Measurements from ENCODE around the gene STARD5.
"Not testable (repeated sequence)": the region's sequence is repeated elsewhere in the genome, so short reads cannot be mapped to it uniquely, and the experiment has no call there.

The STARD5 gene

DNA sequence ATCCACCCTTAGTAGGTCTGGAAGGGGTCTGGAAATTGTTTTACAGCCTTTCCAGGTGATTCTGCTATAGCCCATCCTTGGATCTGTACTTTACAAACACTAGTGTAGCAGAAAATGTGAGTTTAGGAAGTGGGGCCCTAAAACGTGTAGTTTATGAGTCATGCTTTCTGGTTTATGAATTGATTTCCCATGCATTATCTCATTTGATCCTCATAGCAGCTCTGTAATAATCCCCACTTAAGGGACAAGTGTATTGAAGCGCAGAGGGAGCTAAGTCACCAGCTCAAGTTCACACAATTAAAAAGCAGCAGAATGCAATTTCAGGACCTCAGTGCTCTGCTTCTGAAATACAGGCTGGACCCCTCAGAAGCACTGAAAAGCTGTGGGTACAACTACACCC is 22.7 kb upstream of the STARD5 start:
- Mint-ChIP-seq H3K27me3 (no peaks in the 10 kb centered on the region), H3K4me3 (no peak overlapping the region)

DNA sequence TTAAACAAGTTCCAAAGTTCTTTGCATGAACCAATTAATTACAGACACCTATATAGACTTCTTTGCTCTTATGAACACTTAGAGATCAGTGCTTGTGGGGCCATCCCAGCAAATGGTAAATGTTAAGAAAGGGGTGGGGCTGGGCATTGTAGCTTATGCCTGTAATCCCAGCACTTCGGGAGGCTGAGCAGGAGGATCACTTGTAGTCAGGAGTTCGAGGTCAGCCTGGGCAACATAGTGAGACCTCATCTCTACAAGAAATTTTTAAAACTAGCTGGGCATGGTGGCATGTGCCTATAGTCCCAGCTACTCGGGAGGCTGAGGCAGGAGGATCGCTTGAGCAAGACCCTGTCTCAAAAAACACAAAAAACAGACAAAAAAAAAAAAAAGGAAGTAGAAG is 19.4 kb upstream of the STARD5 start:
- no peak overlapping the region for H3K4me3 Mint-ChIP-seq
- H3K27ac Mint-ChIP-seq = no peak overlapping the region
- H3K36me3 Mint-ChIP-seq = peaks cover 12% of the 10 kb centered on the region
- H3K27me3 Mint-ChIP-seq = no peaks in the 10 kb centered on the region
- no peaks in the 10 kb centered on the region for H3K9me3 Mint-ChIP-seq (ENCODE audit: low read depth)
- H3K4me1 Mint-ChIP-seq (ENCODE audit: low read depth) = no peaks in the 10 kb centered on the region

More for the DNA sequence above, 22.7 kb upstream of the STARD5 start:
- no peaks in the 10 kb centered on the region for H3K9me3 Mint-ChIP-seq (ENCODE audit: low read depth)
- H3K4me1 Mint-ChIP-seq (ENCODE audit: low read depth) = no peaks in the 10 kb centered on the region
- H3K36me3 Mint-ChIP-seq = peaks cover 16% of the 10 kb centered on the region
- H3K27ac Mint-ChIP-seq = no peak overlapping the region

DNA sequence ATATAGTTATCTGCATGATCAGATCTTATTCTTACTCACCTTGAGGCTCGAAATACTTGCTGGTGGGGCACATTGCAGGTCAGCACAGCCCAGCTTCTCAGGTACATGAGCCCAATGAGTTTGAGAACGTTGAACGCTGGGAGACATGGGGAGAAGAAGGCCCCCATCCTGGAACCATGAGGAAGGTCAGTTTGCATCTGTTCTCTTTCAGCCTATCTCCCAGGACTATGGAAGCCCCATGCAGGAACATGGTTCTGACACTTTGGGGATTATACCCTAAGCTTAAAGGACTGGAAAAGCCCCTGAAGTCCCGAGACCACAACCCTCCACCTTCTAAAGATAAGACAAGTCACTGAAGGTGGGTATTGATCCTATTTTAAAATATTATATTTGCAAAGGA is 17.4 kb upstream of the STARD5 start:
- Mint-ChIP-seq H3K27me3 (no peaks in the 10 kb centered on the region), H3K36me3 (peaks cover 10% of the 10 kb centered on the region), H3K27ac (no peak overlapping the region), H3K4me3 (no peak overlapping the region), H3K4me1 (ENCODE audit: low read depth) (peaks cover 4% of the 10 kb centered on the region), H3K9me3 (ENCODE audit: low read depth) (no peaks in the 10 kb centered on the region)

DNA sequence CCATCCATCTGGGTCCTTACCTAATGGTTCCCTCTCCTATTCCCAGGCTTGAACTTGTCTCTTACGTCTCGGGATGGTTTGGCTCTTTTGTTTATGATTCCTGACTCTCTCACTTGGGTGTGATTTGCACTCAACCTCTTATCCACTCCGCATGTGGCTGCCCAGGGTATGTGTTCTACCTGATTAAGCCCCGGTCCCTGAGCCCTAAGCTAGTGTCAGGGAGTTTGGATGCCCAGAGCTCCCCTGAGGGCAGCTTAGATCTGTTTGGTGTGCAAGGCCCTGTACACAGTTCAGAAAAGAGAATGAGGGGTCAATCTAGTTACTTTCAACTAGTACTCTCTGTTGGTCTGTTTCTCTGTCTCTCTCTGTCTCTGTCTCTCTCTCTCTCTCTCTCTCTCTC is 15.9 kb upstream of the STARD5 start:
- Mint-ChIP-seq H3K27ac (no peak overlapping the region), H3K36me3 (peaks cover 10% of the 10 kb centered on the region), H3K4me3 (no peak overlapping the region), H3K4me1 (ENCODE audit: low read depth) (peaks cover 4% of the 10 kb centered on the region), H3K9me3 (ENCODE audit: low read depth) (no peaks in the 10 kb centered on the region), H3K27me3 (no peaks in the 10 kb centered on the region)

DNA sequence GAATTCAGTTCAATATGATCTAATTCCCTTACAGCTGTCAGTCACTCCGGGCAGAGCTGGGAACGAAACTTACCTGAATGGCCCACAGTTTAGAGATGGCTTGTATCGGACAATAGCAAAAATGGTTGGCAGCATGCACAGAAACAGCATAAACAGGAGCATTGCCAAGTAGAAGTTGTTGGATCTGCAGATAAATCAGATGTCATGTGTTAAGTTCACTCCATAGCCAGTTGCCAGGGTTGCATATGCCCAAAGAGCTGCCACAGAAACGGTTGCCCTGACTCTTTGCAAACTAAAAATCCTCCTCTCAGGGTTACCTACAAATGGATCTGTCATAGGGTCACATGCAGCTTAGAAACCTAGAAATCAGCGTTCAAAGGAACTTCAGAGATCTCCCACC is 15.4 kb upstream of the STARD5 start:
- no peak overlapping the region for H3K27ac Mint-ChIP-seq
- H3K27me3 Mint-ChIP-seq = no peaks in the 10 kb centered on the region
- H3K4me1 Mint-ChIP-seq (ENCODE audit: low read depth) = peaks cover 4% of the 10 kb centered on the region
- H3K36me3 Mint-ChIP-seq = peaks cover 8% of the 10 kb centered on the region
- H3K9me3 Mint-ChIP-seq (ENCODE audit: low read depth) = no peaks in the 10 kb centered on the region
- no peak overlapping the region for H3K4me3 Mint-ChIP-seq

DNA sequence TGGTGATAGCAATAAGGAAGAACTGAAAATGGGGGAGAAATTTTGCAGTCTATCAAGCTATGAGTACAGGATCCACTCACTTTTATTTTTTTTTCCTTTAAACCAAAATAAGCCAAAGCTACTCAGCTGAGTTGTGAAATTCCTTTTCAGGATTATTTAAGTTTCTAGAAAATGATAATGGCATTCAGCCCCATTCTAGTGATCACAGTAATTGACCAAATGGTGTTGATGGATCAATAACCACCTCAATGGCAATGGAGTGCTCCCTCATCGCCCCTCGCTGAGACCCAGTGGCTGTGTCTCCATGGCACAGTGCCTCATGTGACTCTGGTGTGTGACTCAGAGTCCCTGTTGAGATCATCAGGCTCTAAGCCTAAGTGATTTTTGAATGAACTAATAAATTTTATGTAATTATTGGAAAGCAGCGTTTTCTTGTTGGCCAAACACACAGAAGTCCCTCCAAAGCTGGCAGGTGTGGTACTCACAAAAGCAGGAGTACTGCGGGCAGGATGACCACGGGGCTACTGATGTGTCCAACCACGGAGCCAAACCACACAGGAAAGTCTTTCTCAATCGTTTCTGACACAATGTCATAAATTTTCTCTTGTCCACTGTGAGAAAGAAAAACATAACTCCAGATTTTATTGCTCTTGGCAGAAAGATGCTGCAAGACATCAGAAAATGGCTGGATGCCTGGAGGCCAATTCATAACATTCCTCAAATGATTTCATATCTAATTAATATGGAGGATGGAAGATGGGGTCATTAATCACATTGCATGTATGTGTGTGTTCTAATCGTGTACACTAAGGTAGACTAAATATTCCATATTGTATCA is 14.4 kb upstream of the STARD5 start:
- Mint-ChIP-seq H3K4me3 (no peak overlapping the region), H3K27ac (no peak overlapping the region), H3K9me3 (ENCODE audit: low read depth) (no peaks in the 10 kb centered on the region), H3K4me1 (ENCODE audit: low read depth) (peaks cover 4% of the 10 kb centered on the region), H3K27me3 (no peaks in the 10 kb centered on the region), H3K36me3 (peaks cover 2% of the 10 kb centered on the region)

DNA sequence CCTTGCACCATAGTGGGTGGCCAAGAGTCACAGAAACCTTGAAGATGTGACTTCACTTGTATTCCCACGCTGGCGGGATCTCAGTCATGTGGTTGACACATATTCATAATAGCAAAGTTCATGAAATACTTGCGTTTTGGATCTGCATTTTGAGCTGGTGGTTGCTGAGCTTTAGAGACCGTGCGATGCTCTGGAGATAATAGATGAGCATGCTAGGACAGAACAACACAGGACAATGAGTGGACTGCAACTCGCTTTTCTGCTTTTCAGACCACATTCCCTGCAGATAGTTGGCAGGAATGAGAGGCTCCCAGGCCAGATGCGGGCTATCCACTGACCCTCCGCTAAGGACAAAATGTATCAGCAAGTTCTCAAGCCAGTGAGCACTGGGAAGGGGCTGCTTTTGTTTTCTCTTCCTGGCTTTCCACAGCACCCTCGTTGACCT is 13.8 kb upstream of the STARD5 start:
- no peak overlapping the region for H3K4me3 Mint-ChIP-seq

DNA sequence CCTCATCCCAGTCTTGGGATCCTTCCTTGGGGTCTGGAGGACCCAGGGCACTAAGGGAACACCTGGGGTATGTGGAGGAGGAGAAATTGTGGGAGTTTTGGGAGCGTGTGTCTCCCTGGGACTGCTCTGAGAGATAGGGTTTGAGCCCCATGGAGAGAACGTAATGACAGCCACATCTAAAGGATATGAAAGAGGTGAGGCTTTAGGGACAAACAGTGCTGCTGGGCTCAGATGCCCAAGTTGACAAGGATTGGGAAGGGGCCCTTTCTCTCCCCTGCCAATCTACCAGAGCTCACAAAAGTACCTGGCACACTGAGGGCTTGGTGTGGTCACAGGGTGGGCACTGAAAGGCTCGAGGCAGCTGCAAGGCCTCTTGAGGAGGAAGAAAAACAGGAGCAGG is 13.3 kb upstream of the STARD5 start:
- no peak overlapping the region for H3K4me3 Mint-ChIP-seq
- H3K4me1 Mint-ChIP-seq (ENCODE audit: low read depth) = peaks cover 4% of the 10 kb centered on the region
- H3K27me3 Mint-ChIP-seq = no peaks in the 10 kb centered on the region
- peaks cover 2% of the 10 kb centered on the region for H3K36me3 Mint-ChIP-seq
- H3K27ac Mint-ChIP-seq = no peak overlapping the region
- no peaks in the 10 kb centered on the region for H3K9me3 Mint-ChIP-seq (ENCODE audit: low read depth)

More for the DNA sequence above, 13.8 kb upstream of the STARD5 start:
- H3K27me3 Mint-ChIP-seq = no peaks in the 10 kb centered on the region
- H3K27ac Mint-ChIP-seq = no peak overlapping the region
- no peaks in the 10 kb centered on the region for H3K9me3 Mint-ChIP-seq (ENCODE audit: low read depth)
- peaks cover 2% of the 10 kb centered on the region for H3K36me3 Mint-ChIP-seq
- peaks cover 4% of the 10 kb centered on the region for H3K4me1 Mint-ChIP-seq (ENCODE audit: low read depth)

DNA sequence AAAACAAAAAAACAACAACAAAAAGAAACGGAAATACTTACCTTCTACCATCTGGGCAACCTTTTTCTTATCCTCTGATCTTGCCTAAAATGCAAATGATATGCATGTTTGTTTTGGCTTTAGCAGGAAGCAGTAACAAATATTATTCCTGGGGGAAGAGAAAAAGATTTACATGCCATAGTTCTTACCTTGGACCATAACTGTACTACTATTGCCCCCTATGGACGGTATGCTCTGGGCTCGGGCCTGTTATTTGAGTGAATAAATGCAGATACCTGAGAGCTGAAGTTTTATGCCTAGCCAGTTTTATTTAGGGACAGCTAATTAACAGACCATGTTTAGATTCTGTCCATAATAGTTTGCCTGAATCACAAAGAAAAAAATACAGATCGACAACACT is 12.6 kb upstream of the STARD5 start:
- H3K4me1 Mint-ChIP-seq (ENCODE audit: low read depth) = peaks cover 4% of the 10 kb centered on the region
- H3K9me3 Mint-ChIP-seq (ENCODE audit: low read depth) = no peaks in the 10 kb centered on the region
- no peak overlapping the region for H3K4me3 Mint-ChIP-seq
- peaks cover 2% of the 10 kb centered on the region for H3K36me3 Mint-ChIP-seq
- H3K27ac Mint-ChIP-seq = no peak overlapping the region
- H3K27me3 Mint-ChIP-seq = no peaks in the 10 kb centered on the region

DNA sequence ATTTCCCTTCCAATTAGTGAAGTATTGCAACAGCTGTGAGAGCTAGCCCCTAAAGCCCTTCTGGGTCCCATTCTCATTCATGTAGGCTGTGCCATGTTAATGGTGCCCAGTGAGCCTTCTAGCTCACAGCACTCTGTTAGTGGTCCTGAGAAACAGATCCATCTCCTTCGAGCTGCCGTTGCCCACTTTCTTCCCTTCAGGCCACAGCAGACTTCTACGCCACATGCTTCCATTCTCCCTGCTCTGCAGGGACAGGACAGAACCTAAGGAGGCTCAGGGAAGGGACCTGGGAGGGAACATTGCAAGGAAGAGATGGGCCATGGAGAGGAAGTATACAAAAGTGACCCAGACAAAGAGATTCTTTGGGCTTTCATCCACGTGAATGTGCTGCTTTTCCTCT is 11.7 kb upstream of the STARD5 start:
- no peak overlapping the region for H3K27ac Mint-ChIP-seq
- no peaks in the 10 kb centered on the region for H3K36me3 Mint-ChIP-seq
- peaks cover 12% of the 10 kb centered on the region for H3K4me1 Mint-ChIP-seq (ENCODE audit: low read depth)
- no peaks in the 10 kb centered on the region for H3K27me3 Mint-ChIP-seq
- no peak overlapping the region for H3K4me3 Mint-ChIP-seq
- no peaks in the 10 kb centered on the region for H3K9me3 Mint-ChIP-seq (ENCODE audit: low read depth)

DNA sequence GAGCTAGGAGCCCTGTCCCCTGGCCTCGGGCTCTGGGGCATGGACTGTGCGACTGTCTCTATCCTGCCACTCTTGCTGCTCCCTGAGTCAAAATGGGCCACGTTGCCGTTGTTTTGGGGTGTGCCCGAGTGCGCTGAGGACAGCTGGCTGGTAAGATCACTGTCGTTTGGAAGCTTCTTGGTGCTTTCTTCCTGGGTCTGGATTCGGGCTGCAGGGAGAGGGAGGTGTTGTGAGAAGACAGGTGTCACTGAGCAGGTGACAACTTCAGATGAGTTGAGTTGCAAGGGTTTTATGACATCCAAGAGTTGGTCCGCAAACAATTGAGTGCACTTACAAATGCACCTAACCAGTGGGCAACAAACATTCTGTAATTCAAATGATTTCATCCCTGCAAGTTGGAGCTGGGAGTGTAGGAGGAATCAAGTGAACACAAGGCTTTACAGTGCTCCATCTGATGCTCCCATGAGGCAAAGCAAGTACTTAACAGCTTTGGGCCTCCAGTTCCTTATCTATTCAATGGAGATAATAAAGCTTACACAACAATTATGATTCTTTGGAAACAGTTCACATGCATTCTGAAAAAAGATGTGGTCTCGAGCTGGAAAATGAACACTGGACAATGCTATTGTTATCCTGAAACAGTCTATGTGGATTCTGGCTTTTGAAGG is 11.0 kb upstream of the STARD5 start:
- H3K4me1 Mint-ChIP-seq (ENCODE audit: low read depth) = peaks cover 12% of the 10 kb centered on the region
- no peak overlapping the region for H3K27ac Mint-ChIP-seq
- no peak overlapping the region for H3K4me3 Mint-ChIP-seq
- no peaks in the 10 kb centered on the region for H3K36me3 Mint-ChIP-seq
- no peaks in the 10 kb centered on the region for H3K9me3 Mint-ChIP-seq (ENCODE audit: low read depth)
- H3K27me3 Mint-ChIP-seq = no peaks in the 10 kb centered on the region

DNA sequence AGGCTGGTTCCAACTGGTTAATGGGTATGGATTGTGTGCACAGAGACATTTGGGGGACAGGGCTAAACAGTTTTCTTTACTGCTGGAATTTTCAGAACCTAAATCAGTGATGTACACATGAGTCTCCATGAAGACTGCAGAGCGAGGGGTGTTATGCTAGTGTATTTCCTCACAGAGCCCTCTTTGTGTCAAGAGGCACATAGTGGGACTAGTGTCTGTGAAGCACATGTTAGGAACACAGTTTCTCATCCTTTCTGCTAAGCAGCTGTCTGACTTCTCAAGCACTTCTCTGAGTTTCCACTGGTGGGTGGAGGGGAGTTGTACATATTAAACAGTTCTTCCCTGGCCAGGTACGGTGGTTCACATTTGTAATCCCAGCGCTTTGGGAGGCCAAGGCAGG is 9.4 kb upstream of the STARD5 start:
- no peaks in the 10 kb centered on the region for H3K27me3 Mint-ChIP-seq
- peaks cover 12% of the 10 kb centered on the region for H3K4me1 Mint-ChIP-seq (ENCODE audit: low read depth)
- no peaks in the 10 kb centered on the region for H3K9me3 Mint-ChIP-seq (ENCODE audit: low read depth)
- H3K36me3 Mint-ChIP-seq = no peaks in the 10 kb centered on the region
- H3K4me3 Mint-ChIP-seq = no peak overlapping the region
- no peak overlapping the region for H3K27ac Mint-ChIP-seq

DNA sequence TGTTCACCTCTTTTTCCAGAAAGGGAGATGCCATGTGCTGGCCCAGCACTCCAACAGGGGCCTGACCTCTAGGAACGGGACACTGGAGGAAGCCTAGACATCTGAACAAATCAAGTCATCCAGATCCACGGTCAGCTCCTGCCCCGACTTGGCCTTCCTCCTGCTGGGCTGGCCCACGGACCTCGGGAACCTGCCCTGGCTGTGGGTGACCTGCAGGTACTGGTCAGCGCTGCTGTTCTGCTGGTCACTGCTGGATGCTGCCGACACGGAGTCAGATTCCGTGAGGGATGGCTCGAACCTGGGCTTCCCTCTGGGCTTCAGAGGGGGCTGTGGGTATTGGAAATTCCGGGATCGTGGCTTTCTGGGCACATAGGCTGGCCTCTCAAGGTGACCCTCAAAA is 8.4 kb upstream of the STARD5 start:
- Mint-ChIP-seq H3K4me1 (ENCODE audit: low read depth) (peaks cover 17% of the 10 kb centered on the region), H3K4me3 (no peak overlapping the region), H3K9me3 (ENCODE audit: low read depth) (no peaks in the 10 kb centered on the region), H3K36me3 (no peaks in the 10 kb centered on the region), H3K27ac (no peak overlapping the region), H3K27me3 (no peaks in the 10 kb centered on the region)

DNA sequence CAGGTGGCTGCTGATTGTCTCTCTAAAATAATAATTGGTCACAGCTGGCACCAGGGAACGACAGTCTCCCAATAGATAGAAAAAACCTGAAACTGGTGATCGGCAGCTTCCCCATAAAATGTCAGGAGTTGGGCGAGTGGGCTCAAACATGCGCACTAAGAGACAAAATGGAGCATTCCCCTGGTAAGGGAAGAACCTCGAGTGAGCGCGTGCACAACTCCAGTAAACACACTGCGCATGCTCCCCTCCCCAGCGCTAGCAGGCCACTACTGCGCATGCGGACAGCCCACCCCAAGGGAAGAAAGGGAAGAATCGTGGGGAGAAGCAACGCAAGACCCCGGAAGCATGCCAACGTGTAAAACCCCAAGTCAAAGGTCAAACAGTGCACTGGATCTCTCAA is 7.7 kb upstream of the STARD5 start:
- Mint-ChIP-seq H3K4me3 (no peak overlapping the region), H3K9me3 (ENCODE audit: low read depth) (no peaks in the 10 kb centered on the region), H3K36me3 (no peaks in the 10 kb centered on the region), H3K4me1 (ENCODE audit: low read depth) (peaks cover 19% of the 10 kb centered on the region), H3K27me3 (no peaks in the 10 kb centered on the region), H3K27ac (no peak overlapping the region)

DNA sequence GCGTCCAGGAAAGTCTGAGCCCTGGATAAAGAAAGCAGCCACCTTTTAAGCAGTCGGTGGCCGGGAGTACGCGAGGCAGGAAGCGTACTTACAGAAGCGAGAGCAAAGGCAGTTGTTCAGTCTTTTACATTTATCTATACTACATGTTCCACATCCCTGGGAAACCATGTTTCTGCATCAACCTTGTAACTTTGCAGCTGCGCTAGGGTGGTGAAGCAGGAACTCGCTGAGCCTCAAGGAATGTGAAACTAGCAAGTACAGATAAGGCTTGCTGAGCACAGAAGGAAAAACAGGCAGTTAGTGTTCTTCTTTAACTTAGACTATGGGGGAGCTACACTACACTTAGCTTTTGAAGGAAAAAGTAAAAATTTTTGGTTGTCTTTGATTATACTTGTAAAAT is 7.2 kb upstream of the STARD5 start:
- peaks cover 20% of the 10 kb centered on the region for H3K4me1 Mint-ChIP-seq (ENCODE audit: low read depth)
- not testable (repeated sequence) for H3K9me3 Mint-ChIP-seq (ENCODE audit: low read depth); H3K27me3 Mint-ChIP-seq; H3K27ac Mint-ChIP-seq; H3K36me3 Mint-ChIP-seq
- peak overlapping the region; percentile 40 for H3K4me3 Mint-ChIP-seq
